Stimulated activated naive B cell treated with anti-CD40 and anti-IgM and Interleukin-4, amounts not matched to agents 10 μg/mL and 1 μg/mL and 100 μg/mL, for 72 hours (primary cell): ENCODE results near the gene SIRT7.
A peak's percentile ranks its signal among the peaks of the same experiment; 100 is the strongest.

ENCODE experiments used
- ATAC-seq, 2 donors: fragments of 150-1000 bp; cut with Tn5 transposase; replicated peaks; 2 replicates each; pipeline ENCODE4 v1.10.0; 2021; ENCODE audit warnings: moderate library complexity in 1 of 2
- DNase-seq: peaks from one replicate; pipeline ENCODE4 v3.0.0; 2021
- H3K27ac Mint-ChIP-seq: one replicate; pipeline ENCODE4 v1.8.0; 2022; ENCODE audit warnings: mild to moderate bottlenecking, mixed read lengths
- H3K27me3 Mint-ChIP-seq, 2 donors: one replicate each; pipeline ENCODE4 v1.8.0; 2022; ENCODE audit warnings: mixed read lengths in 2 of 2
- H3K36me3 Mint-ChIP-seq, 2 donors: one replicate each; pipeline ENCODE4 v1.8.0; 2022; ENCODE audit warnings: mixed read lengths in 2 of 2, mild to moderate bottlenecking in 1 of 2
- H3K4me1 Mint-ChIP-seq, 2 donors: one replicate each; pipeline ENCODE4 v1.8.0; 2022; ENCODE audit warnings: mixed read lengths in 2 of 2, mild to moderate bottlenecking in 1 of 2
- H3K4me3 Mint-ChIP-seq, 2 donors: one replicate each; pipeline ENCODE4 v1.8.0; 2022; ENCODE audit warnings: mild to moderate bottlenecking in 2 of 2, mixed read lengths in 2 of 2, moderate library complexity in 1 of 2
- H3K9me3 Mint-ChIP-seq, 2 donors: one replicate each; pipeline ENCODE4 v1.8.0; 2022; ENCODE audit warnings: mixed read lengths in 2 of 2, mild to moderate bottlenecking in 1 of 2

The SIRT7 gene

DNA sequence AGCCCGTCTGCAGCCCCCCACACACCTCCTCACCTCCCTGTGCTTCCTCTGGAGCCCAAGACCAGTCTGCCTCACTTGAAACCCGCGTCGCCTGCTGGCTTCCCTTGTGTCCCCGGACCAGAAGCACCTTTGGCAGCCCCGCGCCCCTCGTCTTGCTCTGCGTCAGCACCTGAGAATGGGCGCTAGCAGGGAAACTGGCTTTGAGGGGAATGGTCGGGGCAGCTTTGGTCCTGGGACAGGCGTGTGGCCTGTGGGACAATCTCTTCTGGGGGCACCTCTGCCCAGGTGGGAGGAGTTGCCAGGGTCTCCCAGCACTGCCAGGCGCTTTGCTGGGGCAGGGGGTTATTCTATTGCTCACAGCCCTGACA is 13.2 kb upstream of the SIRT7 start:
- Mint-ChIP-seq H3K36me3 (peaks cover 27 to 44% of the 10 kb centered on the region in 2 donors), H3K9me3 (no peaks in the 10 kb centered on the region), H3K4me3 (no peak overlapping the region), H3K27me3 (peaks cover 4 to 21% of the 10 kb centered on the region in 2 donors), H3K4me1 (peaks cover 25 to 41% of the 10 kb centered on the region in 2 donors), H3K27ac (no peak overlapping the region)
- DNase-seq (no peak), ATAC-seq (no peak)

- peaks cover 4 to 21% of the 10 kb centered on the region in 2 donors for H3K27me3 Mint-ChIP-seq
- H3K4me3 Mint-ChIP-seq: peak overlapping the region in 1 of 2 donors; percentile 35
- DNase-seq (no peak), ATAC-seq (no peak)
- no peak overlapping the region for H3K27ac Mint-ChIP-seq
- no peaks in the 10 kb centered on the region for H3K9me3 Mint-ChIP-seq
- peaks cover 25 to 41% of the 10 kb centered on the region in 2 donors for H3K4me1 Mint-ChIP-seq
- H3K36me3 Mint-ChIP-seq: peaks cover 24 to 40% of the 10 kb centered on the region in 2 donors
Measured at GRCh38 chr17:81930142-81931125, 12.5 kb upstream of the SIRT7 start.

GRCh38 chr17:81929253-81930141 is 11.5 kb upstream of the SIRT7 start:
- H3K9me3 Mint-ChIP-seq: no peaks in the 10 kb centered on the region
- peaks cover 4 to 21% of the 10 kb centered on the region in 2 donors for H3K27me3 Mint-ChIP-seq
- peak overlapping the region; percentile 75 for H3K27ac Mint-ChIP-seq
- H3K4me3 Mint-ChIP-seq: peak overlapping the region; percentile 35 to 65
- ATAC-seq (no peak), DNase-seq (no peak)
- H3K4me1 Mint-ChIP-seq: peaks cover 22 to 42% of the 10 kb centered on the region in 2 donors
- peaks cover 18 to 36% of the 10 kb centered on the region in 2 donors for H3K36me3 Mint-ChIP-seq

GRCh38 chr17:81928544-81929252 is 10.7 kb upstream of the SIRT7 start:
- peaks cover 28 to 50% of the 10 kb centered on the region in 2 donors for H3K4me1 Mint-ChIP-seq
- DNase-seq (no peak), ATAC-seq (no peak)
- peaks cover 4 to 21% of the 10 kb centered on the region in 2 donors for H3K27me3 Mint-ChIP-seq
- peak overlapping the region; percentile 75 for H3K27ac Mint-ChIP-seq
- H3K36me3 Mint-ChIP-seq: peaks cover 13 to 31% of the 10 kb centered on the region in 2 donors
- no peaks in the 10 kb centered on the region for H3K9me3 Mint-ChIP-seq
- H3K4me3 Mint-ChIP-seq: peak overlapping the region; percentile 67 to 77

- Mint-ChIP-seq H3K27ac (peak within 1 kb of the TSS; percentile 96), H3K4me1 (peaks cover 30 to 58% of the 10 kb centered on the region in 2 donors), H3K27me3 (peaks cover 4 to 21% of the 10 kb centered on the region in 2 donors), H3K9me3 (no peaks in the 10 kb centered on the region), H3K4me3 (peak within 1 kb of the TSS; percentile 93 to 94), H3K36me3 (peaks cover 12 to 24% of the 10 kb centered on the region in 2 donors)
- ATAC-seq (peak; percentile 63 to 73), DNase-seq (peak; percentile 86)
Measured at GRCh38 chr17:81927653-81928543, 9.9 kb upstream of the SIRT7 start, which contains the start of gene MAFG. MAFG (minus strand) TSS chr17:81927735; CDS start chr17:81923185, 4,550 bp downstream.

DNA sequence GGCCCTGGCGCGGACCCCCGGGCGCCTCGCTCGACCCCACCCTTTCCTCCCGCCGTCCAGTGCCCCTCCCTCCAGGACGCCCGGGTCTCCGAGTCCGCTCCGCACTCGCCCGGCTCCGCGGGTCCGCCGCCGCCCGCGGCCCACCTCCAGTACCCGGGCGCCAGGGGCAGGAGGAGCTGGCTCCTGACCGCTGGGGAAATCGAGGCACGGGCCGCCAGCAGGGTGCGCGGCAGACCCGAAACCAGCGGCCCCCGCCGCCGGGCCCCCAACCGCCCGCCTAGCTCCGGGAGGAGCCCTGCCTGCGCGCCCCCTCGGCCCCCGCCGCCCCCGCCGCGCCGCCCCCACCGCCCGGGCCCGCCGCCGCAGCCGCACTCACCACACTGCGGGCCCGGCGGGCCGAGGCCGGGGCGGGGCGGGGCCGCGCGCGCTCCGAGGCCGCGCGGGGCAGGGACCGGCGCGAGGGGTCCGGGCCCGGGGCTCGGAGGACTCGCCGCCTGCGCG is 9.2 kb upstream of the SIRT7 start:
- peak overlapping the region; percentile 86 for H3K27ac Mint-ChIP-seq
- peak overlapping the region; percentile 93 to 94 for H3K4me3 Mint-ChIP-seq
- H3K9me3 Mint-ChIP-seq: no peaks in the 10 kb centered on the region
- H3K4me1 Mint-ChIP-seq: peaks cover 35 to 65% of the 10 kb centered on the region in 2 donors
- peaks cover 16 to 22% of the 10 kb centered on the region in 2 donors for H3K36me3 Mint-ChIP-seq
- no peak for DNase-seq
- ATAC-seq: peak; percentile 20 to 31
- peaks cover 4 to 21% of the 10 kb centered on the region in 2 donors for H3K27me3 Mint-ChIP-seq

- Mint-ChIP-seq H3K27me3 (peaks cover 4 to 21% of the 10 kb centered on the region in 2 donors), H3K4me1 (peaks cover 39 to 69% of the 10 kb centered on the region in 2 donors), H3K9me3 (no peaks in the 10 kb centered on the region), H3K27ac (peak overlapping the region; percentile 96), H3K4me3 (peak overlapping the region; percentile 93 to 94), H3K36me3 (peaks cover 21 to 24% of the 10 kb centered on the region in 2 donors)
- peak; percentile 70 for DNase-seq
- peak; percentile 52 to 61 for ATAC-seq
Measured at GRCh38 chr17:81926451-81927151, 8.6 kb upstream of the SIRT7 start.

DNA sequence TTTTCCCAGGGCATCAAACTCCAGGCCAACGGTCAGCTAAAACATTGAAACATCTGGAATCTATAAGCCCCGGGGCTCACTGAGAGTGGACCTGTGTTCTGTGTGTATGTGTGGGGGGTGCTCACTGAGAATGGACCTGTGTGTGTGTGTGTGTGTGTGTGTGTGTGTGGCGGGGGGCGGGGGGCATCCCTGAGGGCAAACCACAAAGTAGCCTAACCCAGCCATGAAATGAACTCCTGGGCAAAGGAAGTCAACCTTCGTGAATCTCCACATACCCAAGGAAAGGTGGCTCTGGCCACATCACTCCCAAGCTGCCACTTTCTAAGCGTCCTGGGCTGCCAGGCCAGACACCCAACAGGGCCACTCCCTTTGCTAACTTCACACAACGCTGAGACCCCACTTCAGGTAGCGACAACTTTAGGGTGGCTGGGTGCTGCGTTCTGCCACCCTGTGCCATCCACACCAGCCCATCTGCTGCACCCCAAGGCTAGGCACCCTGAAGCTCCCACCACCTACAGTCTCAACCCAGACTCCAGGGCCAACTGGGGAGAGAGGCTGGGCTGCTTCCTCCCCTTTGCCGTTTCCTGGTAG is 8.0 kb upstream of the SIRT7 start:
- peak overlapping the region; percentile 96 for H3K27ac Mint-ChIP-seq
- DNase-seq: no peak
- peak overlapping the region; percentile 93 to 94 for H3K4me3 Mint-ChIP-seq
- H3K27me3 Mint-ChIP-seq: peaks cover 4 to 19% of the 10 kb centered on the region in 2 donors
- peak in 1 of 2 donors; percentile 7 for ATAC-seq
- peaks cover 24 to 28% of the 10 kb centered on the region in 2 donors for H3K36me3 Mint-ChIP-seq
- peaks cover 40 to 70% of the 10 kb centered on the region in 2 donors for H3K4me1 Mint-ChIP-seq
- no peaks in the 10 kb centered on the region for H3K9me3 Mint-ChIP-seq

GRCh38 chr17:81924557-81925532 is 6.9 kb upstream of the SIRT7 start:
- H3K36me3 Mint-ChIP-seq: peaks cover 24 to 29% of the 10 kb centered on the region in 2 donors
- DNase-seq (no peak), ATAC-seq (no peak)
- peak overlapping the region; percentile 96 for H3K27ac Mint-ChIP-seq
- peaks cover 4 to 11% of the 10 kb centered on the region in 2 donors for H3K27me3 Mint-ChIP-seq
- H3K4me3 Mint-ChIP-seq: peak overlapping the region; percentile 93 to 94
- no peaks in the 10 kb centered on the region for H3K9me3 Mint-ChIP-seq
- peaks cover 38 to 72% of the 10 kb centered on the region in 2 donors for H3K4me1 Mint-ChIP-seq

DNA sequence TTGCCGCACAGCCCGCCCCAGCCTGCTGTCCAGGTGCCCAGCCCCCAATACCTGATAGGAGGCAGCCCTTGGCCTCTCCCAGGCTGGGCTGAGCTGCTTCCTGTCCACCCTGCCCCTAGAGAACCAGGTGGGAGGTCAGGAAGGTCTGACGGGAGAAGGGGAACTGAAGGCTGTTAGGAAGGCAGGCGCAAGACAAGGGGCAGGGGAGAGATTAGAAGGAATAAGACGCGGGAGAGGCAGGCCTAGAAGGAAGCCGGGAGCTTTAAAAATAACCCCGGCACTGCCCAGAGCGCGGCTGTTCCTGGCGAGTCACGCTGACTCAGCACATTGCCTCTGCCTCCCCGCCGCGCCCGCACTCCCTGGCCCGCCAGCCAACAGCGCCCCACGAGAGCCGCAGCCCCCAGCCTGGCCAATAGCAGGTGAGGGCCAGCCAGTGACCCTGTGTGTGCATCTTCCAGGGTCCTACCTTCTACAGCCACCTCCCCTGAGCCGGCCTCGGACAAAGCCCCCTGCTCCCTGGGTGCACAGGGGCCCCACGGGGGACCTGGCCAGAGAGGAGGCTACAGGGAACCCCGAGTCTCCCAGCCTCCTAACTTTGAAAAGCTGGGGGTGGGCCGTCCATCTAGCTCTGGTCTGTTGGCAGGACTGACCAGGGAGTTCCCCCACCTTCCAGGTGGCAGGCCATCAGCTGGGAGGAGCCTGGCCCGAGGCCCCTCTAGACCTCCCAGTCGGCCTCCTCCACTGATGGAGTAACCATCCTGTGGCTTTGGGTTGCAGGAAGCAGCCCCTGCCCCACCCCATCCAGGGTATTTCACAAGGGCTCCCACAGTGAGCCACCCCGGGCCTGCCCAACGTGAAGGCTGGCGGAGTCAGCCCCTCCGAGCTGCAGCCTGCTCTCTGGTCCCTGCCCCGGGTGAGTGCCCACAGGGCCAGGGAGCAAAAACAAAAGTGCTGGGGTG is 5.6 kb upstream of the SIRT7 start:
- Mint-ChIP-seq H3K4me3 (peak overlapping the region; percentile 77 to 78), H3K9me3 (no peaks in the 10 kb centered on the region), H3K36me3 (peaks cover 27 to 40% of the 10 kb centered on the region in 2 donors), H3K27ac (peak overlapping the region; percentile 88), H3K27me3 (no peaks in the 10 kb centered on the region), H3K4me1 (peaks cover 41 to 76% of the 10 kb centered on the region in 2 donors)
- DNase-seq: no peak
- ATAC-seq: no peak
